Nephron progenitor cell (in vitro differentiated cells): ENCODE results near the gene TTC17.

ENCODE experiments used
- DNase-seq: peaks from one replicate; pipeline ENCODE4 v3.0.0; 2021
- H3K27ac Mint-ChIP-seq: 2 replicates; pipeline ENCODE4 v1.8.0; 2021; ENCODE audit warnings: mild to moderate bottlenecking, moderate library complexity, mixed read lengths
- H3K27me3 Mint-ChIP-seq: 2 replicates; pipeline ENCODE4 v1.8.0; 2021; ENCODE audit warnings: mild to moderate bottlenecking, low read depth, mixed read lengths; ENCODE audit not compliant: poor library complexity
- H3K36me3 Mint-ChIP-seq: 2 replicates; pipeline ENCODE4 v1.8.0; 2021; ENCODE audit warnings: low read depth, mixed read lengths
- H3K4me1 Mint-ChIP-seq: 2 replicates; pipeline ENCODE4 v1.8.0; 2021; ENCODE audit warnings: mixed read lengths
- H3K4me3 Mint-ChIP-seq: 2 replicates; pipeline ENCODE4 v1.8.0; 2021; ENCODE audit warnings: mild to moderate bottlenecking, moderate library complexity, mixed read lengths
- H3K9me3 Mint-ChIP-seq: 2 replicates; pipeline ENCODE4 v1.8.0; 2021; ENCODE audit warnings: mild to moderate bottlenecking, moderate library complexity, mixed read lengths
- TF ChIP-seq, protein P1 (sequence below): fragments of 200-600 bp; sonication (generic); IDR thresholded peaks from 2 replicates; pipeline ENCODE4 v1.5.0; 2021; ENCODE audit warnings: antibody characterized with exemption

The TTC17 gene, protein sequence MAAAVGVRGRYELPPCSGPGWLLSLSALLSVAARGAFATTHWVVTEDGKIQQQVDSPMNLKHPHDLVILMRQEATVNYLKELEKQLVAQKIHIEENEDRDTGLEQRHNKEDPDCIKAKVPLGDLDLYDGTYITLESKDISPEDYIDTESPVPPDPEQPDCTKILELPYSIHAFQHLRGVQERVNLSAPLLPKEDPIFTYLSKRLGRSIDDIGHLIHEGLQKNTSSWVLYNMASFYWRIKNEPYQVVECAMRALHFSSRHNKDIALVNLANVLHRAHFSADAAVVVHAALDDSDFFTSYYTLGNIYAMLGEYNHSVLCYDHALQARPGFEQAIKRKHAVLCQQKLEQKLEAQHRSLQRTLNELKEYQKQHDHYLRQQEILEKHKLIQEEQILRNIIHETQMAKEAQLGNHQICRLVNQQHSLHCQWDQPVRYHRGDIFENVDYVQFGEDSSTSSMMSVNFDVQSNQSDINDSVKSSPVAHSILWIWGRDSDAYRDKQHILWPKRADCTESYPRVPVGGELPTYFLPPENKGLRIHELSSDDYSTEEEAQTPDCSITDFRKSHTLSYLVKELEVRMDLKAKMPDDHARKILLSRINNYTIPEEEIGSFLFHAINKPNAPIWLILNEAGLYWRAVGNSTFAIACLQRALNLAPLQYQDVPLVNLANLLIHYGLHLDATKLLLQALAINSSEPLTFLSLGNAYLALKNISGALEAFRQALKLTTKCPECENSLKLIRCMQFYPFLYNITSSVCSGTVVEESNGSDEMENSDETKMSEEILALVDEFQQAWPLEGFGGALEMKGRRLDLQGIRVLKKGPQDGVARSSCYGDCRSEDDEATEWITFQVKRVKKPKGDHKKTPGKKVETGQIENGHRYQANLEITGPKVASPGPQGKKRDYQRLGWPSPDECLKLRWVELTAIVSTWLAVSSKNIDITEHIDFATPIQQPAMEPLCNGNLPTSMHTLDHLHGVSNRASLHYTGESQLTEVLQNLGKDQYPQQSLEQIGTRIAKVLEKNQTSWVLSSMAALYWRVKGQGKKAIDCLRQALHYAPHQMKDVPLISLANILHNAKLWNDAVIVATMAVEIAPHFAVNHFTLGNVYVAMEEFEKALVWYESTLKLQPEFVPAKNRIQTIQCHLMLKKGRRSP

DNA sequence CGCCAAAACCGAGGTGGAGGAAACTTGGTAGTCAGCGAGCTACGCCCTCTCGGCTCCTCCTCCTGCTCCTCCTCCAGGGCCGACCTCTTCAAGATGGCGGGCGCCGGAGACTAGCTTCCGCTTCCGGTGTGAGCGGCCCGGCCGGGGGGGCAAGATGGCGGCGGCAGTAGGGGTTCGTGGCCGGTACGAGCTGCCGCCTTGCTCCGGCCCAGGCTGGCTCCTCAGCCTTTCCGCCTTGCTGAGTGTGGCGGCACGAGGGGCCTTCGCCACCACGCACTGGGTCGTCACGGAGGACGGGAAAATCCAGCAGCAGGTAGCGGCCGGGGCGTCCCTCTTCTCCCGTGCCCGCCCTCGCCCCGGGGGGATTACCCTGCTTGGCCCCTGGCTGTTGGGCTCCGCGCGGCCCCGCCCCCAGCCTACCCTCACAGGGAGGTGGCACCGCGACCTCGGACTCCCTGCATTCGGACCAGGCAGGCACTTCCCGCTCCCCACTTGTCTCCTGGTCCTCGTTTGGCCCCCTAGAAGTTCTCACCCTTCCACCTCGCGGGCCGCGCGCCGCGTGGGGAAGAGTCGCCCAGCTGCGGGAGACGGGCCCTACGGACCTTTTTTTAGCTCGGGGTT, at the start of gene TTC17:
TTC17 (plus strand) TSS at position 120 of the 621 bp plus-strand sequence; CDS start at position 155, 35 bp downstream.
- Mint-ChIP-seq H3K4me1 (peaks cover 31% of the 10 kb centered on the region), H3K9me3 (peaks cover 4% of the 10 kb centered on the region), H3K27me3 (peaks cover 7% of the 10 kb centered on the region), H3K36me3 (peaks cover 22% of the 10 kb centered on the region), H3K27ac (peak within 1 kb of the TSS; percentile 98), H3K4me3 (peak within 1 kb of the TSS; percentile 93)
- DNase-seq = peak; percentile 94
- TF ChIP-seq, protein P1, sequence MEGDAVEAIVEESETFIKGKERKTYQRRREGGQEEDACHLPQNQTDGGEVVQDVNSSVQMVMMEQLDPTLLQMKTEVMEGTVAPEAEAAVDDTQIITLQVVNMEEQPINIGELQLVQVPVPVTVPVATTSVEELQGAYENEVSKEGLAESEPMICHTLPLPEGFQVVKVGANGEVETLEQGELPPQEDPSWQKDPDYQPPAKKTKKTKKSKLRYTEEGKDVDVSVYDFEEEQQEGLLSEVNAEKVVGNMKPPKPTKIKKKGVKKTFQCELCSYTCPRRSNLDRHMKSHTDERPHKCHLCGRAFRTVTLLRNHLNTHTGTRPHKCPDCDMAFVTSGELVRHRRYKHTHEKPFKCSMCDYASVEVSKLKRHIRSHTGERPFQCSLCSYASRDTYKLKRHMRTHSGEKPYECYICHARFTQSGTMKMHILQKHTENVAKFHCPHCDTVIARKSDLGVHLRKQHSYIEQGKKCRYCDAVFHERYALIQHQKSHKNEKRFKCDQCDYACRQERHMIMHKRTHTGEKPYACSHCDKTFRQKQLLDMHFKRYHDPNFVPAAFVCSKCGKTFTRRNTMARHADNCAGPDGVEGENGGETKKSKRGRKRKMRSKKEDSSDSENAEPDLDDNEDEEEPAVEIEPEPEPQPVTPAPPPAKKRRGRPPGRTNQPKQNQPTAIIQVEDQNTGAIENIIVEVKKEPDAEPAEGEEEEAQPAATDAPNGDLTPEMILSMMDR = no peak

DNA sequence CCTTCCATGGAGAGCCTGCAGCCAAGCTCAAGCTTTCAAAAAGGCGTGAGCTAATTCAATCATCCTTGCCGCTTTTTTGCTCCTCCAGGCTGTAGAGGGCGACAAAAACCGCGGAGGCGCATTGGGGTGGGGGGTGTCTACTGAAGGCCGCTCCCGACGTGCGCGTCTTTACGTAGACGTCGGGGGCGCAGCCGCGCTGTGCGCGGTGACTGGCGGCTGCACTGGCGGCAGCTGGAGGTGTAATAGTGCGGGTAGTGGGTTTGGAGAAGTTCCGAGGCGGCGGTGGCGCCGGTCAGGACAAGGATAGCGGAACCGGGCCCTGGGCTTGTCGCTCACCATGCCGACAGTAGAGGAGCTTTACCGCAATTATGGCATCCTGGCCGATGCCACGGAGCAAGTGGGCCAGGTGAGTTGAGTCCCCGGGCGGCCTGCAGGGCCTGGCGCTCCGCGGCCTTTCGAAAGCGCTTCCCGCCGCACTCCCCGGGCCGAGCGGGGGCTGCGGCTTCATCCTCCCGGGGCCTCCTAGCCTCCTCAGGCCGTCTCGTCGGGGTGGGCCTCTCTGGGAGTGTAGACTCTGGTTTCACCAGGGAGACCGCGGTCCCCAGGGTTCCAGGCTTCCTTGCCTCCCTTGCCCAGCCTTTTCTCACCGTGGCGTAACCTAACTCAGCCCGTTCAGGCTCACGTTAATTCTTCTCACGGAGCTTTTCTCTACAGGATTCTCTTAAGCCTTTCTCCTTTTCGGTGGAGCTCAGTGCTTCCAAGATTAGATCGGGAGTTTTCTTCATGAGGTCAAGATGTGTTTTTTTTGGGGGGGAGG, 46.7 kb upstream of the TTC17 start, which contains the start of gene API5:
API5 (plus strand) TSS at position 206 of the 817 bp plus-strand sequence; CDS start at position 338, 132 bp downstream.
- DNase-seq = peak; percentile 88
- Mint-ChIP-seq H3K4me3 (peak within 1 kb of the TSS; percentile 96), H3K9me3 (no peaks in the 10 kb centered on the region), H3K27me3 (no peaks in the 10 kb centered on the region), H3K36me3 (peaks cover 8% of the 10 kb centered on the region), H3K4me1 (peaks cover 32% of the 10 kb centered on the region), H3K27ac (peak within 1 kb of the TSS; percentile 99)
- TF ChIP-seq, protein P1 = peak; percentile 59

DNA sequence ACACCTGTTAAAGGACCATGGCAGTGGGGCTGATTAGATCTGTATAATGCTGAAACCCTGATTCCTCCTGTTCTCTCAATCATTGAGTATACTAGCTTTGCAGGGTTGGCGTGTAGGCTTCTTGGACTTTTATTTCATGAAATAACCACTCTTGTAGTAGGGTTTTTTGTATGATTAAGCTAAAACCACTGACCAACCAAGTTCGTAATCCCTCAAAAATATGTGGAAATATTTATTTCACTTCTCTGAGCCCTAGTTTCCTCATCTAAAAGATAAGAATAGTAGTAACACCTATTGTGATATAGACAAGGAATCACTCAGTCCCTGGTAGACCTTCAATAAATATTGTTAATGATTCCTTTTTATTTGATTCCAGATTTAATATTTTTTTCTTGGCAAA, 42.8 kb upstream of the TTC17 start:
- TF ChIP-seq, protein P1 = no peak
- Mint-ChIP-seq H3K4me1 (peaks cover 32% of the 10 kb centered on the region), H3K36me3 (peaks cover 27% of the 10 kb centered on the region), H3K27ac (no peak overlapping the region), H3K9me3 (no peaks in the 10 kb centered on the region), H3K4me3 (no peak overlapping the region), H3K27me3 (no peaks in the 10 kb centered on the region)
- no peak for DNase-seq

DNA sequence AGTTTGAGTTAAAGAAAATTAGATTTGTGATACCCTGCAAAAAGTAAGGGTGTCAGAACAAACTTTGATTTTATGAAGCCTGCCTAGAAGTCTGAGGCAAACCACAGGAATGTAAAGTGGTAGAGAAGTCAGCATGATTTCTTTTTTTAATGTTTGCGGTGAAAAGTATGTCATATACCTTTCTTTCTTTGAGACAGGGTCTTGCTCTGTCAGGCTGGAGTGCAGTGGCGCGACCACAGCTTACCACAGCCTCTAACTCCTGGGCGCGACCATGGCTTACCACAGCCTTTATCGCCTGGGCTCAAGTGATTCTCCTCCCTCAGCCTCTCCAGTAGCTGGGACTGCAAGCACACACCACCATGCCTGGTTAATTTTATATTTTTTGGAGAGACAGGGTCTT, 42.3 kb upstream of the TTC17 start:
- no peaks in the 10 kb centered on the region for H3K9me3 Mint-ChIP-seq
- H3K27me3 Mint-ChIP-seq = no peaks in the 10 kb centered on the region
- H3K36me3 Mint-ChIP-seq = peaks cover 30% of the 10 kb centered on the region
- DNase-seq = no peak
- no peak overlapping the region for H3K4me3 Mint-ChIP-seq
- TF ChIP-seq, protein P1 = no peak
- peaks cover 30% of the 10 kb centered on the region for H3K4me1 Mint-ChIP-seq
- H3K27ac Mint-ChIP-seq = no peak overlapping the region

DNA sequence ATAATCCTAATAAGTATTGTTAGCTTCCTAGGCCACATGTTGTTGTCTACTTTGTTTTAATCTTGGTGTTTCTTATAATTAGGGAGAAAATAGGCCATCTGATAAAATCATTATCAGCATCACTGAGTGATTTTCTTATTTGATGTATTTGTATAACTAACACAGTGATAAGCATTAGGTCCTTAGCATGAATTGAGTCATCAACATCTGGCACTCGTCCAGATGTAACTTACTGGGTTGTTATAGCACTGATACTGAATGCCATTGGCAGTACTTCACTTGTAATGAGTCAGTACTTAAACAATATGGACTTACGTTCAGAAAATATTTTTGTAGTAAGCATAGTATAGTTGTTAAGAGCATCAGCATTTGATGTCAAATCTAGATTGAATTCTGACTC, 30.7 kb upstream of the TTC17 start:
- Mint-ChIP-seq H3K36me3 (peaks cover 64% of the 10 kb centered on the region), H3K27ac (no peak overlapping the region)

More for the DNA sequence above, 30.7 kb upstream of the TTC17 start:
- Mint-ChIP-seq H3K9me3 (no peaks in the 10 kb centered on the region), H3K4me3 (no peak overlapping the region), H3K4me1 (no peaks in the 10 kb centered on the region), H3K27me3 (no peaks in the 10 kb centered on the region)
- TF ChIP-seq, protein P1 = no peak
- no peak for DNase-seq
